NCI-H187 (cell line): ENCODE measurements around the gene DNAJC18.
A peak's percentile ranks its signal among the peaks of the same experiment; 100 is the strongest.
"Not testable (repeated sequence)": the region's sequence is repeated elsewhere in the genome, so short reads cannot be mapped to it uniquely, and the experiment has no call there.

Source experiments
- DNase-seq, 2 experiments: peaks; one replicate each; lab custom pipeline; 2025; lab: John Stamatoyannopoulos, UW

Gene DNAJC18

DNA sequence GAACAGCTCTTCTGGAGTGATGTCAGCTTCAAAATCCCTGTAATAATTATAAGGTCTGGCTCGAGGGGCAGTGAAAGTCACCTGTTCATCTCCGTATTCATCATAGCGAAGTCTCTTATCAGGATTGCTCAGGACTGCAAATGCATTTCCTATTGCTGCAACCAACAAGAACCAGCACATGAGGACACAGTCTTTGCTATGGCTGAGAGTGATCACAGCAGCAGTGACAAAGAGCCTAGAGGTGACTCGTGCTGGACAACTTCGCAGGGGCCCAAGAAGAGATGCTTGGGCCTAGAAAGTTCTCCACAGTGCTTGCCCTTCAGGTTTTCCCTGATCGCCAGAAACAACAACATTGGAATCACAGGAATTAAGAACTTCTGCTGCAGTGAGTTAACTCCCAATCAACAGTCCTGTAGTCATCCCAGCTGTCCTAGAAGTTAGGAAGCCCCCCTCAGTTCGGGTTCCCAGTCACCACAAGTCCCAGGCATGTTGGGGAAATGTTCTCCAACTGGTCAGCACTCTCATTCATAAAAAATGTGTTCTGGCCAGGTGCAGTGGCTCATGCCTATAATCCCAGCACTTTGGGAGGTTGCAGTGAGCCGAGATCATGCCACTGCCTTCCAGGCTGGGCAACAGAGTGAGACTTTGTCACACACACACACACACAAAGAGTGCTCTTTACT lies 13.0 kb downstream of the DNAJC18 start:
- DNase-seq: no peak

DNA sequence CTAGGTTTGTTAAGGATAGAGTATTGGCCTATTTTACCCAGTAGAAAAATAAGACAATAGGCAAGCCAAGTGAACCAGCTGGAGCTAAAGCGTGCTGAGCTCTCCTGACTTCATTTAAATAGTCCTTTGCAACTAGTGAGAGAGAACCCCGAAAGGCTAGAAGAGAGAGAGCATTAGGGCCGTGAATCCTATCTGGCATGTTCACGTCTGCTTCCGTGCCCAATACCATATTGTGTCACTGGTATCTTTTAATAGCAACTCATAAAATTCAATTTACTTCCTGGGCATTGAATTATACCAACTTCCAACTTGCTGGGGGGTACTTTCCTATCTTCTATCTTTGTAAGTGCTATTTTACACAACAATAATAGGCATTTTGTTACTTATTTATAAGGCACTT lies 13.8 kb downstream of the DNAJC18 start:
- no peak for DNase-seq

- DNase-seq: peak; percentile 11 to 26
These were observed 16.9 kb downstream of the DNAJC18 start for GRCh38 chr5:139422307-139422893.

GRCh38 chr5:139419226-139420192 lies 19.8 kb downstream of the DNAJC18 start:
- no peak for DNase-seq

GRCh38 chr5:139418793-139419192 lies 20.5 kb downstream of the DNAJC18 start:
- no peak for DNase-seq

DNA sequence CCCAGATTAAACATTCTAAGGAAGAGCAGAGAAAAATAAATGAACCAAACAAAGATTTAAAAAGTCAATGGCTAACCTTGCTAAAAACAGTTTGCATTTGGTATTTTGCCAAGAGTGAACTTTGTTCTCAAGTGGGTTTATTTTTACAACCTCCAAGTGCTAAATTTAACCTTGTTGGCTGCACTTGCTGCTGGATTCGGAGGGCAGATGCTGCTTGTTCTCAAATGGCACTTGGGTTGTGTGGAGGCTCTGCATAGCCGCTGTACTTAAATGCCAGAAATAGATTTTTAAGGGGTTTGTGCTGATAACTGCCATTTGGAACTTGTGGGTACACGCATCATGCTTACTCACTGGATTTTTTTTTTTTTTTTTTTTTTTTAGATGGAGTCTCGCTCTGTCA lies 22.1 kb downstream of the DNAJC18 start:
- peak; percentile 44 to 58 for DNase-seq

DNA sequence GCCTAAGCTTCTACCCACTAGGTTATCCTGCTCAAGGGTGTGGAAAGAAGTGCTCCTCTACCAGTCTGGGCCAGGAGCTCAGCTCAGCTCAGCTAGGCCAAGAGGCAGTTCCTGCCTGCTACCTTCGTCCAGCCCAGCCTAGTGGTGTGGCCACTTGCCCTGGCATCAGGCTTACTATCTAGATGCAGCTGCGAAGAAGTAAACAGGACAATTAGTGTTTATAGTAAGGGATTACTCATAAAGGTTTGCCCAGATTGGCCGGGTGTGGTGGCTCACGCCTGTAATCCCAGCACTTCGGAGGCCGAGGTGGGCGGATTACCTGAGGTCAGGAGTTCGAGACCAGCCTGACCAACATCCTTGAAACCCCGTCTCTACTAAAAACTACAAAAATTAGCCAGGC lies 22.7 kb downstream of the DNAJC18 start:
- DNase-seq: no peak

DNA sequence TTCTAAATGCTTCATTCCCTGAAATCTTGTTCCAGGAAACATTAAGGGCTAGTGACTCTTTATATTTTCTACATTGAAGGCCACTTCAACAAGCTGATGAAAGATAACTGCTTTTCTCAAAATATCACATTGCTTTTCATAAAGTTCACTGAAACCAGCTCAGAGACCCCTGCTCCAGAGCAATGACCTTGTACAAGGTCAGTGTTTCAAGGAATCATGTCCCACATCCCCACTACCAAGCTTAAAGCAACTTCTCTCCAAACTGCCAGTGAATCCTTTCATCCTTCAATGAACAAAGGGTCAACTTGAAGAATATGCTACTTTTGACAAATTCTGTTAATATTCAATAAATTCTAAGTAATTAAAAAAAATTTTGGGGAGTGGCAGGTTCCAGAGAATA lies 23.5 kb downstream of the DNAJC18 start:
- no peak for DNase-seq

DNA sequence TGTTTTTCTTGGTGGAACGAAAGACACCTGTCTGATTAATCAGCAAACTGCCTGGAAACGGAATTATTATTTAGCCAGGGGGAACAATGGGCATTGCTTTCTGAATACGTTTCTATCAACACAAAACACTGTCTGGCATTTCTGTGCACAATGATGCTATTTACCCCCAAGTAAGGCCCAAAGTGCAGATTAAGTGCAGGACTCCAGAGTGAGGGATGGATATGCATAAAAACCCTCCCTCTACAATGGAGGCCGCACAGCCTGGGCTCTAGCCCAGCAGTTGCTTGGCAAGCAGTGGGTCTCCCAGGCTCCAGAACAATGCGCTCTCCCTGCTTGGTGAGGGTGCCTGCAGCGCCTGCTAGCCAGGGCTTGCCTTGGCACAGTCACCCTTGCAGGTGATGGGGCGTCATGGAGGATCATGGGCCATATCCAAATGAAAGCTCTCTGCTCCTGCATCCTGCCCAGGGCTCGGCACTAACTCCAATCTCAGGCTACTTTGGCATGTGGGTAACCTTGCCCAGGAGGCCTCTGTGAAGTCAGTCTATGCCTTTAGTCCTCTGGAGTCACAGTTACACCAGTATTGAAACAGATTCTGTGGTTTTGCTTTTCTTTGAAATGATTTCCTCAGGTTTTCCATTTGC lies 24.0 kb downstream of the DNAJC18 start:
- no peak for DNase-seq

DNA sequence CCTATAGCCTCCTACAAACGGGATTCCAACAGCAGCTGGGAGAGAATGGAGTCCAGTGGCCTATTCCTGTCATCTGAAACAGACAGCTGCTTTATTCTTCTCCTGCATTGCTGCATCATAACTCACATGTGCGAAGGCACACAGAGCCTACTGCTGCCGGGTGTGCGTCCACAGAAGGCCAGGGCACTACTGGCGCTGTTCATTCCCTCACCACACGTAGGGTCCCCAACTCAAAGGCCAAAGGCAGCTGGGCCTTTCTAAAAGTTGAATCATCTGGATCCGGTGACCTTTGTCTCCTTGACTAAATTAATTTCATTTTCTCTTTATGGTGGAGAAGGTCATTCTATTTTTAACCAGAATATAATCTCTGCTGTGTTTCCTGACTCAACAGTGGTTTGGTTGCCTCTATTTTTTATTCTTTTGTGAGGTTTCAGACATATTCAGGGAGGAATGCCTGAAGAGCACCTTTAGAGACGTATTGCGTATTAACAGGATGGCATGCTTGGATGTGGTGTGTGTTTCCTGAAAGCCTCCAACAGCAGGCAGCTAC lies 24.7 kb downstream of the DNAJC18 start:
- no peak for DNase-seq

GRCh38 chr5:139413963-139414362 lies 25.4 kb downstream of the DNAJC18 start:
- DNase-seq: no peak

DNA sequence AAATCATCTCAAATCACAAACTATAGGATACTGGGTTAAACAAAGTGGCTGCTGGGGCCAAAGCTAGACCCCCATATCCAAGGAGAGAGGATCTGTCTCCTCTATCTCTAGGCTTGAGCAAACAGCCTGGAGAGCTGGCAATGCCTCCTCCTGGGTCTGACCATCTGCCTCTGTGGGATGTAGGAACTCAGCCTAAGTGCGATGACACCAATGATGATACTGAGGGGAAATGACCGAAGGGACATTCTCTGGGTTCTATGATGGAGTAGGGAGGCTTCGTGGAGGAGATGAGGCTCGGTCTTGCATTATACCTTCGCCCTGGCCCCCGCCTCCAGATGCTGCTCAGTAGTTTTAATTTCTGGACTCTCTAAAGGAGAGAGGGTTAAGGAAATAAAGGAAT lies 26.2 kb downstream of the DNAJC18 start:
- no peak for DNase-seq

DNA sequence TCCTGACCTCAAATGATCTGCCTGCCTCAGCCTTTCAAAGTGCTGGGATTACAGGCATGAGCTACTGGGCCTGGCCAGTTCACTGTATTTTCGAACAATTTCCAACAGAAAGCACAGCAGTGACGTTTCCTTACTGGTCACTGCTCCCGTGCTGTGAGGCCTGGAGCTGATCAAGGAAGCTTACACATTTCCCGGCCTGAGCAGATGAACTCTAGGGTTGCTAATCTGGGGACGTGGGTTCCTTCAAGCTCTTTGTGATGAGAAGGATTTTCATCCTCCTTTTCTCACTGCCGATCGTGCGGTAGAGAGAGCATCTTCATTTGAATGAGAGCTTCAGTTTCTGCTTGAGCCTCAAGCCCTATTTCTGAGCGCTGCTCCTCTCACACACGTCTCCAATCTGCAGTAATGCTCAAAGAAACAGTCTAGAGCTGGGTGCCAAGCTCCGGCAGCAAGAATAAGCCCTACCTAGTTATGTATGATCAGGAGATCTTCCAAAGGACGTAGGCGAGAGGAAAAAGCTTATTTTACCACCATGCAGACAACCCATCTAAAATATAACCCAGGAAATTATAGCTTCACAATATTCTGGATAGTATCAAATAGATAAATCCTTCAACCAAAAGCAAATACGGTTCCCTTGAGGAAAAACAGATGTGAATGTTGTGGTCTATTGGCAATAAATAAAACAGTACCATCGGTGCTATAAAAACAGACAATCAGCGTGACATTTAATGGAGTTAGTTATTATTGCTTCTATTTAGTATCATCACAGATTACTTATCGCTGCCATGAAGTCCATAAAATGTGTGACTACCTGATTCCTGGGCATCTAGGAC lies 28.1 kb downstream of the DNAJC18 start:
- no peak for DNase-seq

DNA sequence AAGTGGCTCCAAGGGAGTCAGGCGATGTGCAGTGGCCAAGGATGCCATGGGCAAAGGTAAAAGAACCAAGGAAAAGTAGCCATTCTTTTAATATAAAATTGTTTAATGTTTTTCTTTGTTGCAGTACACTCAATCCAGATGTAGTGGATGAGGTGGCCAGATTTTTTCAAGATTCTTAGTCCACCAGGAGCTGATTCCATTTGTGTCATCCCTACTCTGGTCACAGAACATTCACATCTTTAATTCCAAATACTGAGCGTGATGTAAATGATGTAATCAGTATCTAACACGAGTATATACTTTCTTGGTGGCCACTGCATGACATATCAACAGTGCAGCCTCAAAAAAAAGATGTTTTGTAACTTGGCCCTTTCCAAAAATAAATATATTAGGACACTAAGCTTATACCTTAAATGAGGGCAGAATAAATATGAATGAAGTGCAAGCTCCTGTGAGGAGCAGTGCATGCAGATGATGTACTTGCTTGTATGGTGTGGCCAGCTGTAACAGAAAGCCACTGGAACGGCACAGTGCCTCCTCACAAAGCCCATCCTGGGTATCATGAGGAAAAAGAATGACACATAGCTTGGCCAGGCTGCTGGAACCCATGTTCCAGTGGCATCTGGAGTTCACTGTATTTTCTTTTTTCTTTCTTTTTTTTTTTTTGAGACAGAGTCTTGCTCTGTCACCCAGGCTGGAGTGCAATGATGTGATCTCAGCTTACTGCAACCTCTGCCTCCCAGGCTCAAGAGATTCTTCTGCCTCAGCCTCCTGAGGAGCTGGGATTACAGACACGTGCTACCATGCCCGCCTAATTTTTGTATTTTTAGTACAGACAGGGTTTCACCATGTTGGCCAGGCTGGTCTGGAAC lies 29.0 kb downstream of the DNAJC18 start:
- no peak for DNase-seq

GRCh38 chr5:139409116-139409515 lies 30.2 kb downstream of the DNAJC18 start:
- DNase-seq: not testable (repeated sequence)

GRCh38 chr5:139408191-139408590 lies 31.1 kb downstream of the DNAJC18 start:
- no peak for DNase-seq

GRCh38 chr5:139407517-139407916 lies 31.8 kb downstream of the DNAJC18 start:
- DNase-seq: no peak

- DNase-seq: no peak
These were observed 32.4 kb downstream of the DNAJC18 start for GRCh38 chr5:139406963-139407362.

DNA sequence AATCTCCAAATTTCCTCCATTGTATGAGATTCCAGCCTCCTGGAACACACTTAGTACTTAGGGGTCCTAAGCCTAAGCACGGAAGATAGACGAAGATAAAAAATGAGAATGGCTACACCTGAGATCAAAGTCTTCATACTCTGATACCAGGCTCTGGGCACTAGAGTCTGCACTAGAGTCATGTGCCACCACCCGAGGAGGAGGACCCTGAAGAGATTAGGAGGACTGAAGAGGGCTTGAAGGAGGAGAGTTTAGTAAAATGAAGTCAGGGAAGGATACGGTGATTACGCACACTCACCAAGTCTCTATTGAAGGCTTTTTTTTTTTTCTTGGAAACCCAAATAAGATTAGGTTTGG lies 34.9 kb downstream of the DNAJC18 start:
- DNase-seq: no peak

GRCh38 chr5:139403787-139404483 lies 35.4 kb downstream of the DNAJC18 start, which contains the start of gene SPATA24:
SPATA24 (minus strand) TSS chr5:139404089; CDS start chr5:139404060, 29 bp downstream.
- peak; percentile 95 to 98 for DNase-seq
